ENCODE measurements around the gene ANKH.

The ANKH gene

DNA sequence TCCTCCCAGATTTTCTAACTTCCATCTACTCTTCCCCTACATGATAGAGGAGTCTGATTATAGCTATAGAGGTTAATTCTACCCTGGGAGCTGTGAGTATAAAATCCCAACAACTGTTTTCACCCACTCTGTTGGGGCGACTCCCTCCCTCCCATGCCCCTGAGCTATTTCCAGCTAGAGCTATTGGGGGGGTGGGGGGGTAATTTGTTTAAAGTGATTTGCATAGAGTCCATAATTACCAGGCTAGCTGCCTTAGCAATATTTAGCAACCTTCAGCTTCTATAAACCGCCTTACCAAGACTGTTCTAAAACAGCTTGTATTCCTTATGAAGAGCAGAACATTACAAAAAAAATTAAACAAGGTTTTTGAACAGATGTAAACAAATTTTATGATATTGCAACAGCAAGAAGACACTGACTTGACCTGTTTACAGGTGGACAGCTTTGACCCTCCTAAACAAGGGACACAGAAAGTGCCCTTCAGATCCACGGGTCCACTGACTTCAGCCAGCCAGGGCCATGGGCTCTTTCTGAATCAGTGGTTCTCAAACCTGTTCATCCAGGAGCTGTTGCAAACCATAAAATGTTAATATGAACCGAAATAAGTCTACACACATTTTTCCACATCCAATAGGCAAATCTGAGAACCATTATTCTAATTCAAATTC, 108.9 kb downstream of the ANKH start:
- DNase-seq (ENCODE audit: low read depth in 3 of 3) = no peak

DNA sequence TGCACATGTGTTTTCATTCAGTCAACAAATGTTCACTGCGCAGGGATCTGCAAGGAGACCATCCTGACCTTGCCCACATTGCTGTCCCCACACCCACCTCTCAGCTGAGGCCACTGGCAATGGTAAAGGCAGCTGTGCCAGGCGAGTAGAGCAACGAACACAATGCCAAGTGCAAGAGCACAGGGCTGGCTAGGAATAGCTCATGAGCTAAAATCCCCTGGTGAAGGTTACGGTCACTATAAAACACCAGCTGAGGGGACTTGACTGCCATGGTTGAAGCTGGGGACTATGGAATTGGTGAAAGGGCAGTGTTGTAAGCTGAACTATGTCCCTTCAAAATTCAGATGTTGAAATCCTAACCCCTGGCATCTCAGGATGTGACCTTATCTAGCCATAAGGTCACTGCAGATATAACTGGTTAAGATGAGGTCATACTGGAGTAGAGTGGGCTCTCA, 111.0 kb downstream of the ANKH start:
- DNase-seq (ENCODE audit: low read depth in 3 of 3) = no peak

DNA sequence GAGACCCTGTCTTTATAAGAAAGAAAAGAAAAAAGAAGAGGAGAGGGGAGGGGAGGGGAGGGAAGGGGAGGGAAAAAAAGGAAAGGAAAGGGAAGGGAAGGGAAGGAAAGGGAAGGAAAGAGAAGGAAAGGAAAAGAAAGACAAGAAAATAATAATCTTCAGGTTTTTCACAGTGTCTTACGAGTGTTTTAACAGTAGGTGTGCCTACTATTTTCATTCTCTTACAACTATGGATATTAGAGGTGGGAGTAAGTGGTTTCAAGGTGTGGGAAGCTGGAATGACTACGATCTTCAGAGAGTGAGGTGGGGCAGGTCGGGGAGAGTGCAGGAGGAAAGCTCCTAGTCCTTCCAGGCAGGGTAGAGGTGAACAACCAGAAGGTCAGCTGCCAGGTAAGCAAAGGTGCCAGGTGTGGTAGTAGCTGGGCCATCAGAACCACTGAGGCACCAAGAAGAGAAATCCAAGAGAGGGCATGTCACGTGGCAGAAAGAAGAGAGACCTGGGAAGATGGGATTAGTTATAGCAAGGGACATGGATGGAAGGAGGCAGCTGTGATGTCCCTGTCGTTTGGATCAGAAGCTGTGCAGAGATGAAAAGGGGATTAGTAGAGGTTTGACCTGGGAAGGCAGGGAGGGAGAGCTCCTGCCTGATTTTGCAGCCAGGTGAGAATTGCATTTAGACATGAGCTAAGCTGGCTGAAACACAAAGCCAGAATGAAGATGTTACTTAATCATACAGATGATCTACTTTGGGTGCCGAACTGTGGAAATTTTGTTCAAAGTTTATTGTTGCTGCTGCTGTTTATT, 111.6 kb downstream of the ANKH start:
- DNase-seq (ENCODE audit: low read depth in 3 of 3) = no peak

DNA sequence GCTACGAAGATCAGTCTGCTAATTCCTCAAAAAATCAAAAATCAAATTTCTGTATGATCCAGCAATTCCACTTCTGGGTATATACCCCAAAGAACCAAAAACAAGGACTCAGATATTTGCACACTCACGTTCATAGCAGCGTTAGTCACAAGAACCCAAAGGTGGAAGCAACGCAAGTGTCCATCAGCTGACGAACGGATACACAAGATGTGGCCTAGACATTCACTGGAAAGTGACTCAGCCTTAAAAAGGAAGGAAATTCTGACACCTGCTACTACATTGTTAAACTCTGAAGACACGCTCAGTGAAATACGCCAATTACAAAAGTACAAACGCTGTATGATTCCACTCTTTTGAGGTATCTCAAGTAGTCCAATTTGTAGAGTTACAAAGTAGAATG, 113.7 kb downstream of the ANKH start:
- no peak for DNase-seq (ENCODE audit: low read depth in 3 of 3)

DNA sequence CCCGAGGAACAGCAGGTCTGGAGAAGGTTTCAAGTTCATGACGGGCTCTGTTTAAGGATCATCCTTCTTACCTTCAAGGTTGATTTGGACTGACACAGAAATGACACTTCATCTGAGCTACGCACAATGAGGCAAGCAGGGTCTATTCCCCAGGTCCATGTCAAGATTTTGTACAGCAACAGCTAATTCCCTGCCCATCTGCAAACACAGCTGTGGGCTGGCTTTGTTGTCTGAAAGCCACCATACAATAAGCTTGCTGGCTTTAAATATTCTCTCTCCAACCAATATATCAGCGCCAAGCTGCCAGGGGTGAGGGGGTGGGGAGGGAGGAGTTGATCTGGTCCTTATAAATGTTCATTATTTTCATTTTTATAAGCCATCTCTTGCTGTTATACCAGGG, 115.1 kb downstream of the ANKH start:
- DNase-seq (ENCODE audit: low read depth in 3 of 3) = no peak

DNA sequence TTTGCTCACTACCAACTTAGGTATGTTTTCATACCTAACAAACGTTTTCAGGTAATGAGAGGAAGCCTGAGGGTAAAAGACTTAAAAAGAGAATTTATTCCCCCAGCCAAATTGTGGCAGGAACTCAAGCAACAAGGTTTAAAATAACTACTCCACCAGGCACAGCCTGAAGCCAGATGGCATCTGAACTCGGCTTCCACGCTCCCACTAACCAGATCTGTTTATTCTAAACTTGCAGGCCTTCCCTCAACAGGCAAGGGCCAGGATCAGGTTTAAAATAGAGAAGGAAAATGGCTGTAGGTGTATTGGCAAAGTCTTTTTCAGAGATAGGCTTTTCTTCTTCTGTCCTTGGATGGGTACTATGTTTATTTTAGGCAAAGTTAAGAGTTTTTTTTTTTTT, 117.6 kb downstream of the ANKH start:
- no peak for DNase-seq (ENCODE audit: low read depth in 3 of 3)

DNA sequence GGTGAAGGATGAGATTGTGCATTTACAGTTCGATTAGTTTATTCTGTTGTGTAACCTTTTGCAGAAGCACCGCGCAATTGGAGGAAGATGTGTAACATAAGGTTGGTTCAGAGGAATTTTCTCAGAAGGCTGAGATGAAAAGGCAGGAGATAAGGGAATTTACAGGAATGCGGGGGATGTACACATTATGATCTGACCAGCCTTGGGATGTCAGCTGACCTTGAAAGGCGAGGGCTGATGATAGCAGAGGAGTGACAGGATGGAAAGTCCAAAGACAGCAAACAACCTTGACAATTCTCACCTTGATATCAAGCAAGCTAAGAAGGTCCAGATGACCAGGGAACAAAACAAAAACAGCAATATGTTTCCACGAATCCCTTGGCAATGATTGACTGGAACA, 118.3 kb downstream of the ANKH start:
- no peak for DNase-seq (ENCODE audit: low read depth in 3 of 3)

DNA sequence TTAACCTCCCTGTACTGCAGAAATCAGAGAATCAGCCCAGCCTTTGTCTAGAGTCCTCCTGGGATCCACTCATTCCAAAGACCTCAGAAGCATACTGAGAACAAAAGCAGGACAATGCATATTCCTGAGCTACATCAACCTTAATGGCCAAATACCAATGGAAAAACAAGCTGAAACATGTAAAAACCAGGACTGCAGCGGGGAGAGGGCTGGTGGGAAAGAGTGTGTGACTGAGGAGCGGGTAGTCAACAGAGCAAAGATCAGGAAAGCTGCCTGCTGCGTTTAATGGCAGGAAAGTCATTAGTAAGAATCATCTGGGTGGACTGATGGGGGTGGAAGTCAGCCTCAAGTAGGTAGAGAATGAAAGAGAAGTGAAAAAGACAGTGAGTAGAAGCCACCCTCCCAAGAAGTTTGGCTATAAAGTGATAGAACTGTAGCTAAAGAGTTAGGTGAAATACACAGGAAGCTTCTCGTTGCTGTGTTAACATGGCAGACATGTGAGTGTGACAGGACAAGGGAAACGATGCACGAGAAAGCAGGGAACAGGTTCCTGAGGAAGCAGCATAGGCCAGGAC, 119.0 kb downstream of the ANKH start:
- no peak for DNase-seq (ENCODE audit: low read depth in 3 of 3)

DNA sequence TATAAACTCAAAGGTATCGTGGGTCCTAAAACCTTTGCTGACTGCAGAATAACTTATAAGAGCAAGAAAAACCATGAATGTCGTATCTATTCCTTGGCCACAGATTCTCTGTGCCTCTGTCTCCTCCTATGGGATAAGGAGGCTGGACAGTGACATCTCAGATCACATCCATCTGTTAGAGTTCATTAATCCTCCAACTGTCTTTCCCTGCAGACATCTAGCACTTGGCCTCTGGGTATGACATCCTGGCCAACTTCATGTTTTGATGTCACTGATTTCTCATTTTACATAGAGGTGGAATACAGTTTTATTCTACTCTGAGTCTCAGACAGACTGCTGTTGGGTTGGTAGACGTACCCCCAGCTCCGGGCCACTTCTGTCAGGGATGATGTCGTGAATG, 120.9 kb downstream of the ANKH start:
- no peak for DNase-seq (ENCODE audit: low read depth in 3 of 3)

DNA sequence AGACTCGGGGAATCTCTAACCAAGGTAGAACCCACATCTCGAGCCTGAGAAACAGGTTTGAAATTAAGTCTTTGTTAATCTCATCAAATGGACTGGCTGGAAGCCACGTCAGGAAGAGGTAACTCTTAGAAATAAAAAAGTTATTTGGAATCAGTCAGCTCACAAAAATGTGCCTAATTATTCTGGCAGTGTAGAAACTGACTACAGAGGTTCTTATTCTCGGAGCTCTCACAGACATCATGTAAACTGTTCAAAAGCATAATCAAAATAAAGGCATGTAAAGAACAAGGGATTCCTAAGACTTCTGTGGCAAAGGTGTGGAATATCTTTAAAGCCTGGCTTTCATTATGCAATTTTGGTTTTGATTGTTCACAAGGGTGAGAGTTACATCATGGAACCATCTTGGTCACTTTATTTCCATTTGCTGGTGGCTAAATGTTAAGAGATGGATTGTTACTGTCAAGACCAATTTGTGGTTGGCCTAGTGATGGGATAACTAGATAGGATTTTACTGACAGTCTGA, 121.9 kb downstream of the ANKH start:
- DNase-seq (ENCODE audit: low read depth in 3 of 3) = no peak

DNA sequence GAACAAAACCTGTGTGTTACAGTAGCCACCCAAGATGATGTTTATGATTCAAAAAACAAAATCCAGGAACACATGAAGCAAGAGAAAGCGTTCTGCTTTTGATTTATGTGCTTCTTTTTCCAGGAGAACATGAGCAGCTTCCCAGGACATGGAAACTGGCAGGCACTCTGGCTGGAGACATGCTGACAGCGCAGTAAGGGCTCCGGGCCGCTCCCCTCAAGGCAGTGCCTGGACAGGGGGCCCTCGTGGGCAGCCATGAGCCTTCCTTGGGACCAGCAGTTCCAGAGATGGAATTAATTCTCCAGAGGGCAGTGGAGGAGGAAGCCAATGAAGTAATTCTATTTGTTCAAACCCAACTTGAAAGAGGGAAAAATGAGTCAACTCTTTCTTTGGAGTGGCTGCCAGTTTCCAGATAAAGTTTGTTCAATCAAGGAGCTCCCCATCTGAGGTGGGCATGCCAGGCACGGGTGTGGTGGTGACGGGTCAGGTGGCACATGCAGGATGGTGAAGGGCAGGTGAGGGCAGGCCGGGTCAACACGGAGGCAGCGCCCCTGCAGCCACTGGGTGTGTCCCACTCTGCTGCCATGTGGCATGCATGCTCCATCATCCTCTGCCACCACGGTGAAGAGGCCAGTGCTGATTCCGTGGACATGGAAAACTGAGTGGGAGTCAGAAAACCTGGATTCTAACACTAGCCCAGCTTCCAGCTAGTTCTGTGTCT, 123.2 kb downstream of the ANKH start:
- DNase-seq (ENCODE audit: low read depth in 3 of 3) = no peak

DNA sequence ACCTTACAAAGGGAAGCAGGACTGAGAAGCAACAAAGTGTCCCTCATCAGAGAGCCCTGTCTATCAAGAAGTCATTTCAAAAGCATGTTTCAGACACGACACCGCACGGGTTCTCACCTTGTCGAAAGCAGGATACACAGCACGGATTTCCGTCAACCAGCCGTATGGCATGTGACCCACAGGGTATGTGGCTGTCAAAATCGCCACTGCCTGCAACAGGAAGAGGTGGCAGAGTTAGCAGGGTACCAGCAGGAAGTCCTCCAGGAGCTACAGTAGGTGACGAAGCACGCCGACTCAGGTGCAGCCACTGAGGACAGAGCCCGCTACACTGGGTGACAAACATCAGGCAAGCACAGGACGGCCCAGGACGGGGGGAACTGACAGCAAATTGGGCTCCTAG, 125.8 kb downstream of the ANKH start:
- DNase-seq (ENCODE audit: low read depth in 3 of 3) = no peak

DNA sequence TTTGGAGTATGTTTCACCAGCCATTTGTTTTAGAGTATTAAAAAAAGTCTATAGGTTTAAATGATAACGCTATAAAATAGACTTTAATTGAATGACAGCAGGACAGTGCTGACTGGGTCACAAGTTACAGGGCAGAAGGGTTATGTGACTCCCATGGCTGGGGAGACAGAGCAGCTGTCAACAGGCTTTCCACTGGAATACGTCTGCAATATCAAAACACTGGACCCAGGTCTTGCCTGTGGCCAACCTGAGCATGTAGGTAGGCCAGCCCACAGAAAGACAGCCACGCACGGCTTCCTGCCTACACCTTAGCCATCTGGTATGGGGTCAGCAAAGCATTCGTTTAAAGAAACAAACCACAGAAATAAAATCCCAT, 126.4 kb downstream of the ANKH start:
- DNase-seq (ENCODE audit: low read depth in 3 of 3) = no peak

DNA sequence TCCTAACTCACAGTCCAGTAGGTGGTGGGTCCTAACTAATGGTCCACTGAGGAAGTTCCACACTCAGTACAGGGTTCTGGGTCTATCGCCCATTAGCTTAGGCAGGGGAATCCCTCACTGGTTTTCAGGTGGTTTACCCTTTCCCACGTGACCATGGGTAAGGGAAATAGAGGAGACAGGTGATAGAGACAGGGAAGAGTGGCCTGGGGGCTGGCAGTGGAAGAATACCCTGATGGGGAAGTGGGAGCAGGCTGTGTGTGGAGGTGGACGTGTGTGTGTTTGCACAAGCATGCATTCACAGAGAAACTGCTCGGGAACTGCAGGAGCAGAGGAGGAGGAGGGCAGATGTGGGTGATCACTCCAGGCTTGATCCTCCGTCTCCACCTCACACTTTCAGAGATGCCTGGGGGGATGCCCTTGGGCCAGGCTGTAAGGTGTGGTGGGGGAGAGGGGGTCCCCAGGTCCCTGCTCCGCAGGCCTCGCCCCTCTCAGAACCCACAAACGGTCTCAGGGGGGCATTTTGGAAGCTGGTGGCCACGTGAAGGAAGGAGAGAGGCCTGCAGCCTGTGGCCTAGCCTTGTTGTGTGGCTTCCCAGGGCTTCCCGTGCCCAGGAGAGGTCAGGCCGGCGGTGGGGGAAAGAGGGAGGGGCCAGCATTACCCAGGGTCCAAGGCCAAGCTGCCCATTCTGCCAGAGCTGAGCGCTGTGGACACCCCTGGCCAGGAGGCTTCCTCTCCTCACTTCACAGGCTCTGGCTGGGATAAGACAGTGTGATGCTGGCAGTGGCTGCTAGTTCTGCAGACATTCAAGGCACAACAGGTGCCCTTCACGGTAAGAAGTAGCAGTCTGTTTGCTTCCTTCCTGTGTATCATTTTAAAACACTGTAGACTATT, 127.0 kb downstream of the ANKH start:
- no peak for DNase-seq (ENCODE audit: low read depth in 3 of 3)

DNA sequence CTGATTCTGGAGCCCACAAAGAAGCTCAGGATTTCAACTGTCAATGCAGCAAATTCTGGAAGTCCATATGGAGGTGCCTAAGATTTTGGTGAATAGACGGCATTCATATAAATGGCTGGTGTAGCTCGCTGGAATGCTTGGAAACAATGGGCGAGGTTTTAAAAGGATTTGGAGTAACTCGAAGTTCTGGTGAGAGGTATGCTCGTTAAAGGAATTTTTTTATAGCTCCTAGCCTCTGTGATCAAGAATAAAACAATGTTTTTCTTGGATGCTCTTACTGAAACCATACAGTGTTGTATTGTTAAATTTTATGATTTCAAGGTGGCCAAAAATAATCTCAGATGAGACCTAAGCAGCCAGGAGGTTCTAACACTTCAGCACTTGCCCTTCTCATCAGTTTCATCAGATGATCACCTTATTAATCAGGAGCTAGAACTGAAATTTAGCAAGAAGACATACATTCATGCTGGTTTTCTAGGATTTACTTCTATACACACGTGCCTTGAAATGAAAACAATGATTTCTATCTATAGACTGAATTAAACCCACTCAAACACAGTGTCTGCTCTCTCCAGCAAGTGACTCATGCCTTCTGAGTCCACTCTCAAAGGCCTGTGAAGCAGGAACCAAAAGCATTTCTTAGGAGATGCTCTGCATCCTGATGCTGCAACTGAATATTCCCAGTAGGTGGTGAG, 127.8 kb downstream of the ANKH start:
- no peak for DNase-seq (ENCODE audit: low read depth in 3 of 3)

DNA sequence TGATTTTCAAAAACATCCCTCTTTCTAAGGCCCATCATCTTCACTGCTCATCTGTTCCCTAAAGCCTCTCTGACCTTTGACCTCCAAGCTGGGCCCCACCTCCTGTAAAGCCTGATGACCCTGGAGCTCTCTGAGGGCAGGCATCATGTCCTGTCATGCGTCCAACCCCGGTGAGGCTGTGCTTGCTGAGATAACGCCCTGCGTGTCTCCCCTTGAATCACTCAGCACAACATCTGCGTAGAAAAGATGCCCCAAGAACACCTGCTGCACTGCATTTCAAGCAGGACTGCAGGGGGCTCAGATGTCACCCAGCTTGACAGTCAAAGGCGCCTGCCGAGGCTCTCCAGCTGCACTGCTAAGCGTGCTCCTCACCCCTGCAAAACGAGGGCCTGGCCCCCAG, 129.1 kb downstream of the ANKH start:
- DNase-seq (ENCODE audit: low read depth in 3 of 3) = no peak

DNA sequence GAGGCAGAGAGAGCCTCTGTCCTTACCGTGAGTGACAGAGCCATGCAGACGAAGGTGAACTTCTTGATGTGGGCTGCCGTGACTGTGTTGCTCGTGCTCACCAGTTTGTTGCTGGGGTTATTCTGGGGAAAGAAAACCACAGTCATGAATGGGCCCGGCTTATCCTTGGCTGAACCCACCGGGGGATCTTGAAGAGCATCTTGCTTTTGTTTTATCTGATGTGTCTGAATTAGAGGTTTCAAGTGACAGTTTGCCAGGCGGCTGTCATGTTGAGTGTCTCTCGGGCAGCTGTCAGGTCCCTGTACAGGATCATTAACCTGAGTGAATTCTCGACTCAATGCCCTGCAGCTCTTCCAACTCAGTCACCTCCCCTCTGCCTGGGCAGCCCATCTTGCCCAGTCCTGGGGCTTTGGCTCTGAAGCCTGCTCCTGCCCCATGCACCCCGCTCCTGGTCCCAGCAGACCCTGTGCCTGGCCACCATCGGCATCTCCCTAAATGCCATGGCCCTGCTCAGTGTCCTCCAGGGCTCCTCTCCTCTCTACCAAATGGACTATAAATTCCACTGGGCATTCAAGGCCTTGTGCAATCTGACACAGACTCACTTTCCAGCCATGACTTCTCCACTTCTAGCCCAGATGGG, 129.7 kb downstream of the ANKH start:
- DNase-seq (ENCODE audit: low read depth in 3 of 3) = no peak

DNA sequence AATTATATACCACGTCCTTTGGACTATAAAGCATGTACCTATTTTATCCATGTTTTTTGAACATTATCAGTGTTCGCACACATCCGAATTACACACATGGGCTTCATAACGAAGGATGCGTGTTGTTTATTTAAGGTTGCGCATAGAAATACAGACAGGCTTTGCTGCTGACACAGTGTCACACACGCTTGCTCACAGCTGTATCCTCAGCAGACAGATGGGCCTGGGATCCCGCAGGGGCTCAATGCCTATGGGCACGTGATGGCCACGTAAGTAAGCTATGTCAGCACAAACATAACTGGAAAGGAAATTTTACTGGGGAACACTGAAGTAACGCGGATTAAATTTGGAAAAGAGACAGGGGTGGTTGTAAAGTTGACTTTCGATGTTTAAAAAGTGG, 130.4 kb downstream of the ANKH start:
- DNase-seq (ENCODE audit: low read depth in 3 of 3) = no peak

DNA sequence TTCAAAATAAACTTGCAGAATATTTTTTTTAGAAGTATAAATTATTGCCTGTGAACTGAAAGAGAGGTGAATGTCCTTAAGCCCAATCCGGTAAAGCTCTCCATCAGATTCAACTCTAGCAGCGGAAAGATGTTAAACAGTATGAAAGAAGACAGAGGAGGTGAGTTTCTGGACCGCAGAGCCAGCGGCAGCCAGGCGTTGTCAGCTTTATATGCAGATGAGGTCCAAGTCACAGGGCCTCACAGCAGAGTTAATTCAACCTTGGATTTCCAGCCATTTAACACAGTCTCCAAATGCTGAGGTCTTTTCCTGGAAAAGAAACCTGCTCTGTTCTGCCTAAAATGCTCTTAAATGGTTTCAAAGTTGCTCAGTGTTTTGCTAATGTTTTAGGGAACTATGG, 131.6 kb downstream of the ANKH start:
- DNase-seq (ENCODE audit: low read depth in 3 of 3) = no peak

DNA sequence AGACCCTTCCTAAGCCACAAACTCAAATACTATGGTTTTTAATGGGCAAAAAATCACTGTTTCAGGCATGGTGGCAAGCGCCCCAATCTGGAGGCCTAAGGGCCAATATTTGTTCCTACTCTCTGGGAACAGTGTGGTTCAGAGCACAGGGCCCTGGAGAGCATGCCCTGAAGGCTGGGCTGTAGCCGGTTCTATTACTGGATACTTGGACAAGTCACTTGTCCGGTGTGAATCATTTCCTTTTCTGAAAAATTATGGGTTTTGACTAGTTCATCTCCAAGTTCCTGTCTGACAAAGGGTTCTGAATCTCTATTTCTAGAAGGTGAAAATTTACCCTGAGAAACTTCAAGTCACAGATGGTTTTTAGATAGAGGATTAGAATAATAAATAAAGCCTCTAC, 132.0 kb downstream of the ANKH start:
- no peak for DNase-seq (ENCODE audit: low read depth in 3 of 3)

All from stimulated activated CD4-positive, alpha-beta T cell treated with anti-CD3 and anti-CD28 coated beads, TNF-alpha, amount 100 ng/mL, for 48 hours (primary cell).